ENCODE results near the gene PRKCA.
"Not testable (repeated sequence)": the region's sequence is repeated elsewhere in the genome, so short reads cannot be mapped to it uniquely, and the experiment has no call there.

The PRKCA gene

GRCh38 chr17:66292353-66292752 lies 10.1 kb upstream of the PRKCA start:
- DNase-seq (ENCODE audit: insufficient read length) (no peak), FAIRE-seq (no peak)
- TF ChIP-seq POLR2A (IDR thresholded peaks at IDR 0.05; ENCODE audit: low read depth, low read length) = no peak
- TF ChIP-seq POLR2AphosphoS5 (IDR thresholded peaks at IDR 0.05; ENCODE audit: low read depth, low read length) = no peak
- TF ChIP-seq TAF1 (IDR thresholded peaks at IDR 0.05; ENCODE audit: borderline replicate concordance, low read depth, low read length) = no peak

DNA sequence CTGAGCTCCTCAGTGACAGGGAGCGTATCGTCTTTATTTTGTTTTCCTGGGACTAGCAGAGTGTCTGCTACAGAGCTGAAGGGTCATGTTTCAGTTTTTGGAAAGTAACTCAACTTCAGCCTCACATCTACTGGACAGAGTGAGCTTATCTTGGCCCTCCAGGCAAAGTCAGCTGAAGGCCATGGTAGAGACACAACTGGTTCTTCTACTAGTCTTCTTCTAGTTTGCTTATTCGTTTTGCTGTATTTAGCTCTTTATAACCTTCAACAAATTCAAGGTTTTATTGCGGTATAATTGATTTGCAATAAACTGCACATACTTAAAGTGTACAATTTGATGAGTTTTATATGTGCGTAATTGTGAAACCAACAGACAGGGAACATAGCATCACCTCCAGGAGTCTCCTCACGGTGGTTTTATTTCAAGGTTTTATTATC lies 6.1 kb upstream of the PRKCA start:
- FAIRE-seq (no peak), DNase-seq (ENCODE audit: insufficient read length) (no peak)
- TF ChIP-seq POLR2AphosphoS5 (IDR thresholded peaks at IDR 0.05; ENCODE audit: low read depth, low read length) (no peak), POLR2A (IDR thresholded peaks at IDR 0.05; ENCODE audit: low read depth, low read length) (no peak), TAF1 (IDR thresholded peaks at IDR 0.05; ENCODE audit: borderline replicate concordance, low read depth, low read length) (no peak)

- not testable (repeated sequence) for DNase-seq (ENCODE audit: insufficient read length); FAIRE-seq
Measured at GRCh38 chr17:66297443-66297842, 5.0 kb upstream of the PRKCA start.

DNA sequence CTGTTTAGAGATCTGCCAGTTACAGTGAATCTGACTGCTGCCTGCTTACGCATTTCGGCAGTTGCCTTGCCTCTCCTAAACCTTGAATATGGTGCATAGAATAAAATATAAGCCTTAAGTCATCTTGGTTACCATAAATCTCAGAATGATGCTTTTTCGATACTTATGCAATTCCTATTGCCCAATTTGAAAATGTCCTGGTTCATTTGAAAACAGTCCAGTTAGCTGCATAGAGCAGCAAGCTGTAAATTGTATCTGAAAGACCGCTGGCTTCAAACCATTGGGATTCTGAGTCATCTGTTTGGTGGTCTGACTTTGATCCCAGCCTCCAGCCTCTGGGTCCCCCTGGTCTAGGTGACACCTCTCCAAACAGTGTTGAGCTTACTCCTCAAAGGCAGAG lies 2.7 kb upstream of the PRKCA start:
- TF ChIP-seq POLR2A (IDR thresholded peaks at IDR 0.05; ENCODE audit: low read depth, low read length) (no peak), POLR2AphosphoS5 (IDR thresholded peaks at IDR 0.05; ENCODE audit: low read depth, low read length) (no peak), TAF1 (IDR thresholded peaks at IDR 0.05; ENCODE audit: borderline replicate concordance, low read depth, low read length) (no peak)
- DNase-seq (ENCODE audit: insufficient read length) (no peak), FAIRE-seq (no peak)

- TF ChIP-seq POLR2AphosphoS5 (IDR thresholded peaks at IDR 0.05; ENCODE audit: low read depth, low read length) = no peak
- TF ChIP-seq POLR2A (IDR thresholded peaks at IDR 0.05; ENCODE audit: low read depth, low read length) = no peak
- TF ChIP-seq TAF1 (IDR thresholded peaks at IDR 0.05; ENCODE audit: borderline replicate concordance, low read depth, low read length) = no peak
- DNase-seq (ENCODE audit: insufficient read length) (no peak), FAIRE-seq (no peak)
Measured at GRCh38 chr17:66300956-66301355, 1.5 kb upstream of the PRKCA start.

DNA sequence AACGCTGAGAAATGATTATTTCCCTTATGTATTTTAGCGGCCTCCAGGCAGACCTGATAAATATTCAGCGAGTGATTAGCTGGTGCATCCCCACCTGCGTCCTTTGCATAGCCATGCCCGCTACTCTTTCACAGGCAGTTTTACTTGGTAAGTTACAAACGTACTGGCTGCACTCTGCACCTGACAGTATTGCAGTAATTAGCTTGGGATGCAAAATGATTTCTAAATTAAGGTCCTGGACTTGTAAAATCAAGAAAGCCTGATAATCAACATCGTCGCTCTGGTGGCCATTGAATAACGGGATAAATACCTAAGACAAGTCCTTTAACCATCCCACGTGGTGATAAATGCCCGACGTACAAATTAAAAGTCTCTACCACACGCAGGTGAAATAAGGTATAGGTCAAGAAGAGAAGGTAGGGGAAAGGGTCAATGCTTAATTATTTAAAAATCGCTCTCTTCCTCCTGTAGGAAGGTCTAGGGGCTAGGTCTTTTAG lies 998 bp upstream of the PRKCA start:
- no peak for DNase-seq (ENCODE audit: insufficient read length)
- no peak for TF ChIP-seq TAF1 (IDR thresholded peaks at IDR 0.05; ENCODE audit: borderline replicate concordance, low read depth, low read length)
- no peak for TF ChIP-seq POLR2AphosphoS5 (IDR thresholded peaks at IDR 0.05; ENCODE audit: low read depth, low read length)
- TF ChIP-seq POLR2A (IDR thresholded peaks at IDR 0.05; ENCODE audit: low read depth, low read length) = no peak
- FAIRE-seq = no peak

DNA sequence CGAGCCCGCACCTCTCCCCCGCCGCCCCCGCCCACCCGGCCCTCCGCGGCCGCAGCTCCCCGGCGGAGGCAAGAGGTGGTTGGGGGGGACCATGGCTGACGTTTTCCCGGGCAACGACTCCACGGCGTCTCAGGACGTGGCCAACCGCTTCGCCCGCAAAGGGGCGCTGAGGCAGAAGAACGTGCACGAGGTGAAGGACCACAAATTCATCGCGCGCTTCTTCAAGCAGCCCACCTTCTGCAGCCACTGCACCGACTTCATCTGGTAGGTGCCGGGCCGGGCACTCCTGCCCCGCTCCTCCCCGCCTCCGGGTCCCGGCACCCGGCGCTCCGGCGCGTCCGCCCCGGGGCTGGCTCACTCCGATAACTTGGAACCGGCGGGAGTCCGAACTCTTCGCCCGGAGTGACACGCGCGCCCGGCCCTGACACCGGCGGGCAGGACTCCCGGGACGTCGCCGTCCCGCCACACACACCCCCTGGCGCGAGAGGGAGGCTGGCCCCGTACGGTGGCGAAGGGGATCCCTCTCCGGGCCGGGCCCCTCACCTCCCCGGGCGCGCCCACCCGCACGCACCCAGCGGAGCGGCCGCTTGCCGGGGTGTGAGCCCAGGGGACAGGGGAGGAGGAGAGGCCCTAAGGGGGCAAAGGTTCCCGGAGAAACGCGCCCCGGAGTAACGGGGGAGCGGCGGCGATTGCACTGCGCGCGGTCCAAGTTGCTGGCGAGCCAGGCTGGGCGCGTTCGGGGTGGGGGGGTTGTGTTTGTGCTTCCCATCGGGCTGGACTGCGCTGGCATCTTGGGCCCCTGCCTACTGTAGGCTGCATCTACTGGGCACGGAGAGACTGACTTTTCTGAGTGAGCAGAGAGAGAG lies 581 bp downstream of the PRKCA start:
- DNase-seq (ENCODE audit: insufficient read length) = peak; percentile 5
- TF ChIP-seq TAF1 (IDR thresholded peaks at IDR 0.05; ENCODE audit: borderline replicate concordance, low read depth, low read length) = no peak
- TF ChIP-seq POLR2A (IDR thresholded peaks at IDR 0.05; ENCODE audit: low read depth, low read length) = no peak
- no peak for TF ChIP-seq POLR2AphosphoS5 (IDR thresholded peaks at IDR 0.05; ENCODE audit: low read depth, low read length)
- FAIRE-seq = no peak

GRCh38 chr17:66304304-66305174 lies 2.1 kb downstream of the PRKCA start:
- no peak for DNase-seq (ENCODE audit: insufficient read length)
- TF ChIP-seq POLR2AphosphoS5 (IDR thresholded peaks at IDR 0.05; ENCODE audit: low read depth, low read length) (no peak), POLR2A (IDR thresholded peaks at IDR 0.05; ENCODE audit: low read depth, low read length) (no peak), TAF1 (IDR thresholded peaks at IDR 0.05; ENCODE audit: borderline replicate concordance, low read depth, low read length) (no peak)
- FAIRE-seq = no peak

DNA sequence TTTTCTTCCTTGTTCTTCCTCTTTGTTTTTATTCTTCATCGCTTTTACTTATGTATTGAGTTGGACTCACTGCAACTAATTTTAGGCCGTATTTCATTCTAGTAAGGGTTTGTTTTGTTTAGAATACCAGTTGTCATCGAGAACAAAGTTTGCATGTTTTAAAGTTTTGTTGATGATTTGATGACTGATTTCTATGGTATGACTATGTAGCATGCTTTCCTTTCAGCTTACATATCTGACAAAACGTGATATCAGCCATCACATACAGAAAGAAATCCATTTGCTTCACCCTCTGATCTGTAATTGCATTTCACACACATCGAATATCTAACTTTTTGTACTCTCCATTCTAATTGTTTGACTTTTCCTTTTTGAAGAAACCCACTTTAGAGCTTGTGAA lies 4.0 kb downstream of the PRKCA start:
- TF ChIP-seq POLR2A (IDR thresholded peaks at IDR 0.05; ENCODE audit: low read depth, low read length) = no peak
- TF ChIP-seq POLR2AphosphoS5 (IDR thresholded peaks at IDR 0.05; ENCODE audit: low read depth, low read length) = no peak
- TF ChIP-seq TAF1 (IDR thresholded peaks at IDR 0.05; ENCODE audit: borderline replicate concordance, low read depth, low read length) = no peak
- DNase-seq (ENCODE audit: insufficient read length) (no peak), FAIRE-seq (no peak)

- DNase-seq (ENCODE audit: insufficient read length) (no peak), FAIRE-seq (no peak)
- TF ChIP-seq TAF1 (IDR thresholded peaks at IDR 0.05; ENCODE audit: borderline replicate concordance, low read depth, low read length) = no peak
- no peak for TF ChIP-seq POLR2AphosphoS5 (IDR thresholded peaks at IDR 0.05; ENCODE audit: low read depth, low read length)
- no peak for TF ChIP-seq POLR2A (IDR thresholded peaks at IDR 0.05; ENCODE audit: low read depth, low read length)
Measured at GRCh38 chr17:66307257-66307656, 4.8 kb downstream of the PRKCA start.

DNA sequence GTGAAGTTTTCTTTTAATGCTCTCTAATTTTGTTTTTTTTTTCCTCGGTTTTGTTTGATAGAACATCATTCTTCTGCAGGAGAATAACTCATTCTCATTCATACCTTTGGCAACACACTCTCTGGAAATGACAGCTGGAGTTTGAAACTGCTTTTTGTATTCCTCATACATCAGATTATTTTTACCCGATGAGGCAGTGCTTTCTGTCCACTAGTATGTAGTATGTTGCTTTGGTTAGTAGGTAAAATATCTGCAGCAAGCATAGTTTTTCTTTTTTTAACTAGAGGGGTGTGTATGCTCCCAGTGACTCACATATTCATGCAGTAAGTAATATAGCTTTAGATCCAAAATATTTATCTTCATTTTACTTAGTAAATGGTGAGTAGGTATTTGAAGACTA lies 6.4 kb downstream of the PRKCA start:
- FAIRE-seq = no peak
- TF ChIP-seq TAF1 (IDR thresholded peaks at IDR 0.05; ENCODE audit: borderline replicate concordance, low read depth, low read length) (no peak), POLR2A (IDR thresholded peaks at IDR 0.05; ENCODE audit: low read depth, low read length) (no peak), POLR2AphosphoS5 (IDR thresholded peaks at IDR 0.05; ENCODE audit: low read depth, low read length) (no peak)
- no peak for DNase-seq (ENCODE audit: insufficient read length)
